K562 (cell line): Measurements from ENCODE around the gene YPEL5.

Source experiments
- CHD2 ChIP-seq: IDR thresholded peaks from 2 replicates; pipeline ENCODE4 v1.6.1; 2011; ENCODE audit warnings: low read depth, low read length
- E2F3 ChIP-seq: fragments of 250-450 bp; sonication (Bioruptor Pico); IDR thresholded peaks from 2 replicates; pipeline ENCODE4 v1.4.0; 2020; ENCODE audit warnings: mild to moderate bottlenecking
- ETV5 ChIP-seq: sonication (generic); formaldehyde crosslinking; IDR thresholded peaks from 2 replicates; pipeline ENCODE4 v1.4.0; 2020; ENCODE audit warnings: low read depth, mild to moderate bottlenecking, missing genetic modification reagents
- GATA2 ChIP-seq: sonication (generic); formaldehyde crosslinking; IDR thresholded peaks from 2 replicates; pipeline ENCODE4 v1.4.0; 2020; ENCODE audit warnings: mild to moderate bottlenecking, missing genetic modification reagents
- HNRNPL ChIP-seq: fragments of 200-400 bp; formaldehyde crosslinking; IDR thresholded peaks from 2 replicates; pipeline ENCODE4 v1.6.1; 2017; ENCODE audit warnings: low read depth, mild to moderate bottlenecking, low read length
- NFXL1 ChIP-seq: fragments of 450-650 bp; formaldehyde crosslinking; IDR thresholded peaks from 2 replicates; pipeline ENCODE4 v1.4.0; 2021; ENCODE audit warnings: mild to moderate bottlenecking
- POLR2A ChIP-seq: fragments of 450-650 bp; conservative IDR thresholded peaks from 2 replicates; pipeline ENCODE4 v1.6.1; 2016
- ZBTB1 ChIP-seq: sonication (generic); formaldehyde crosslinking; IDR thresholded peaks from 2 replicates; pipeline ENCODE4 v1.8.1; 2023; ENCODE audit warnings: missing genetic modification reagents, low read depth, mild to moderate bottlenecking, borderline replicate concordance
- ZBTB17 ChIP-seq: fragments of 450-650 bp; formaldehyde crosslinking; IDR thresholded peaks from 2 replicates; pipeline ENCODE4 v1.4.0; 2020; ENCODE audit warnings: mild to moderate bottlenecking
- ZKSCAN1 ChIP-seq: fragments of 150-350 bp; IDR thresholded peaks from 2 replicates; pipeline ENCODE4 v1.6.1; 2016; ENCODE audit warnings: low read depth, low read length
- ZNF217 ChIP-seq: sonication (generic); formaldehyde crosslinking; IDR thresholded peaks from 2 replicates; pipeline ENCODE4 v1.8.0; 2022; ENCODE audit warnings: mild to moderate bottlenecking, missing genetic modification reagents
- TF ChIP-seq, protein P1 (sequence below), 3 experiments: IDR thresholded peaks in 2 of 3; conservative IDR thresholded peaks in 1 of 3; 2 replicates each; pipeline ENCODE4 v1.5.1; 2011 to 2012; ENCODE audit warnings: low read length in 3 of 3, mild to moderate bottlenecking in 3 of 3, control low read depth in 2 of 3, improper control_type of control experiment in 1 of 3, inconsistent platforms in 1 of 3, low read depth in 1 of 3, mixed read lengths in 1 of 3, moderate library complexity in 1 of 3; ENCODE audit not compliant: insufficient read depth in 2 of 3
- TF ChIP-seq, protein P2 (sequence below): sonication (generic); formaldehyde crosslinking; IDR thresholded peaks from 2 replicates; pipeline ENCODE4 v1.8.1; 2023; ENCODE audit warnings: mild to moderate bottlenecking, missing genetic modification reagents
- TF ChIP-seq, protein P3 (sequence below), 3 experiments: fragments of 200-800 bp in 1 of 3; sonication (Bioruptor generic) in 1 of 3; sonication (generic) in 1 of 3; formaldehyde crosslinking in 1 of 3; IDR thresholded peaks; 2 replicates each; pipeline versions ENCODE4 v1.6.1 to v1.8.0; 2016 to 2022; ENCODE audit warnings: mild to moderate bottlenecking in 2 of 3, missing compliant biosample characterization in 2 of 3, missing genetic modification characterization in 2 of 3, missing genetic modification reagents in 1 of 3

DNA sequence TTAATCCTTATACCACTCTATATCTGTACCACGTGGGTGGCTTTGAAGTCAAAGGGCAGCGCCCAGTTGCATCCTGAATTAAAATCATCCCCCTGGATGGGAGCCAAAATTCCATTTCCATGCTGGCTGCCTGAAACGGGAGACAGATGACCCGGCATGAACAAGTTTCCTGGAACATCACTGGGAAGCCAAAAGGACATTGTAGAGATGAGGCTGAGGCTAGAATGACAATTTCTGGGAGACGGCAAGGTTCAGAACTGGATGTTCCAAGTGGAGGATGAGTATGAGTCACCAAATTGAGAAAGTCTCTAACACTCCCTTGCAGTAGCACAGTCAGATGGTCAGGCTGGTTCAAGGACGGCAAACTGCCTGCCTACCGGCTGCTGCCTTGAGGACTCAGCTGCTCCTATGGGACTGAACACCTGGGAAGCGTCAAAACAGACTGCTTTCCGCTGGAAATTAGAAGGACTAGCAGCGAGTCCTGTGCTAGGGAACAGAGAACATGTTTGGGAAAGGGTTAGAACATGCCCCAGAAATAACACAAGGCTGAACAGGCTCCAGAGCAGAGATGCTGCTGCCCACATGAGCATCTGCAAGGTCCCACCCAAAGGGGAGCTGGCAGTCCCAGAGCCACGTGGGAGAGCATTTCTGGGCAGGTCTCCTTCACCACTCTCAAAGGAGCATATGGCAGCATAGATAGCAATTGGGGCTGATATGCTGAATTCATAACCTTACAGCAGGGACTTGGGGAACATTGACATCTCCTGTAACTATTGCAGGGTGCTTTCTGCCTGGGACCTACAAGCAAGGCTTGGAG, 32.0 kb downstream of the YPEL5 start:
- no peak for TF ChIP-seq GATA2
- TF ChIP-seq ZBTB17 (CRISPR knock-in tag) = no peak
- TF ChIP-seq ETV5 = no peak
- no peak for TF ChIP-seq HNRNPL
- TF ChIP-seq, protein P1, sequence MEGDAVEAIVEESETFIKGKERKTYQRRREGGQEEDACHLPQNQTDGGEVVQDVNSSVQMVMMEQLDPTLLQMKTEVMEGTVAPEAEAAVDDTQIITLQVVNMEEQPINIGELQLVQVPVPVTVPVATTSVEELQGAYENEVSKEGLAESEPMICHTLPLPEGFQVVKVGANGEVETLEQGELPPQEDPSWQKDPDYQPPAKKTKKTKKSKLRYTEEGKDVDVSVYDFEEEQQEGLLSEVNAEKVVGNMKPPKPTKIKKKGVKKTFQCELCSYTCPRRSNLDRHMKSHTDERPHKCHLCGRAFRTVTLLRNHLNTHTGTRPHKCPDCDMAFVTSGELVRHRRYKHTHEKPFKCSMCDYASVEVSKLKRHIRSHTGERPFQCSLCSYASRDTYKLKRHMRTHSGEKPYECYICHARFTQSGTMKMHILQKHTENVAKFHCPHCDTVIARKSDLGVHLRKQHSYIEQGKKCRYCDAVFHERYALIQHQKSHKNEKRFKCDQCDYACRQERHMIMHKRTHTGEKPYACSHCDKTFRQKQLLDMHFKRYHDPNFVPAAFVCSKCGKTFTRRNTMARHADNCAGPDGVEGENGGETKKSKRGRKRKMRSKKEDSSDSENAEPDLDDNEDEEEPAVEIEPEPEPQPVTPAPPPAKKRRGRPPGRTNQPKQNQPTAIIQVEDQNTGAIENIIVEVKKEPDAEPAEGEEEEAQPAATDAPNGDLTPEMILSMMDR (IDR thresholded peaks at IDR 0.05 in 2 of 3, conservative IDR thresholded peaks at IDR 0.05 in 1 of 3; ENCODE audit: insufficient read depth in 2 of 3, low read depth in 1 of 3, low read length in 3 of 3) = no peak
- no peak for TF ChIP-seq ZKSCAN1
- TF ChIP-seq CHD2 = no peak
- TF ChIP-seq, protein P2, sequence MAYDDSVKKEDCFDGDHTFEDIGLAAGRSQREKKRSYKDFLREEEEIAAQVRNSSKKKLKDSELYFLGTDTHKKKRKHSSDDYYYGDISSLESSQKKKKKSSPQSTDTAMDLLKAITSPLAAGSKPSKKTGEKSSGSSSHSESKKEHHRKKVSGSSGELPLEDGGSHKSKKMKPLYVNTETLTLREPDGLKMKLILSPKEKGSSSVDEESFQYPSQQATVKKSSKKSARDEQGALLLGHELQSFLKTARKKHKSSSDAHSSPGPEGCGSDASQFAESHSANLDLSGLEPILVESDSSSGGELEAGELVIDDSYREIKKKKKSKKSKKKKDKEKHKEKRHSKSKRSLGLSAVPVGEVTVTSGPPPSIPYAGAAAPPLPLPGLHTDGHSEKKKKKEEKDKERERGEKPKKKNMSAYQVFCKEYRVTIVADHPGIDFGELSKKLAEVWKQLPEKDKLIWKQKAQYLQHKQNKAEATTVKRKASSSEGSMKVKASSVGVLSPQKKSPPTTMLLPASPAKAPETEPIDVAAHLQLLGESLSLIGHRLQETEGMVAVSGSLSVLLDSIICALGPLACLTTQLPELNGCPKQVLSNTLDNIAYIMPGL = no peak
- no peak for TF ChIP-seq E2F3
- no peak for TF ChIP-seq POLR2A
- TF ChIP-seq, protein P3, sequence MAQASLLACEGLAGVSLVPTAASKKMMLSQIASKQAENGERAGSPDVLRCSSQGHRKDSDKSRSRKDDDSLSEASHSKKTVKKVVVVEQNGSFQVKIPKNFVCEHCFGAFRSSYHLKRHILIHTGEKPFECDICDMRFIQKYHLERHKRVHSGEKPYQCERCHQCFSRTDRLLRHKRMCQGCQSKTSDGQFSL (CRISPR knock-in tag; IDR thresholded peaks at IDR 0.05) = no peak
- TF ChIP-seq, protein P3 (tag; IDR thresholded peaks at IDR 0.05) = no peak
- TF ChIP-seq NFXL1 (CRISPR knock-in tag) = no peak
- no peak for TF ChIP-seq ZNF217 (CRISPR knock-in tag)
- TF ChIP-seq ZBTB1 = no peak
